NCI-H2107 (cell line): ENCODE data around the gene CRYBA2.

Source experiments
- DNase-seq: peaks from one replicate; lab custom pipeline; 2025; lab: John Stamatoyannopoulos, UW

CRYBA2 gene, protein sequence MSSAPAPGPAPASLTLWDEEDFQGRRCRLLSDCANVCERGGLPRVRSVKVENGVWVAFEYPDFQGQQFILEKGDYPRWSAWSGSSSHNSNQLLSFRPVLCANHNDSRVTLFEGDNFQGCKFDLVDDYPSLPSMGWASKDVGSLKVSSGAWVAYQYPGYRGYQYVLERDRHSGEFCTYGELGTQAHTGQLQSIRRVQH

DNA sequence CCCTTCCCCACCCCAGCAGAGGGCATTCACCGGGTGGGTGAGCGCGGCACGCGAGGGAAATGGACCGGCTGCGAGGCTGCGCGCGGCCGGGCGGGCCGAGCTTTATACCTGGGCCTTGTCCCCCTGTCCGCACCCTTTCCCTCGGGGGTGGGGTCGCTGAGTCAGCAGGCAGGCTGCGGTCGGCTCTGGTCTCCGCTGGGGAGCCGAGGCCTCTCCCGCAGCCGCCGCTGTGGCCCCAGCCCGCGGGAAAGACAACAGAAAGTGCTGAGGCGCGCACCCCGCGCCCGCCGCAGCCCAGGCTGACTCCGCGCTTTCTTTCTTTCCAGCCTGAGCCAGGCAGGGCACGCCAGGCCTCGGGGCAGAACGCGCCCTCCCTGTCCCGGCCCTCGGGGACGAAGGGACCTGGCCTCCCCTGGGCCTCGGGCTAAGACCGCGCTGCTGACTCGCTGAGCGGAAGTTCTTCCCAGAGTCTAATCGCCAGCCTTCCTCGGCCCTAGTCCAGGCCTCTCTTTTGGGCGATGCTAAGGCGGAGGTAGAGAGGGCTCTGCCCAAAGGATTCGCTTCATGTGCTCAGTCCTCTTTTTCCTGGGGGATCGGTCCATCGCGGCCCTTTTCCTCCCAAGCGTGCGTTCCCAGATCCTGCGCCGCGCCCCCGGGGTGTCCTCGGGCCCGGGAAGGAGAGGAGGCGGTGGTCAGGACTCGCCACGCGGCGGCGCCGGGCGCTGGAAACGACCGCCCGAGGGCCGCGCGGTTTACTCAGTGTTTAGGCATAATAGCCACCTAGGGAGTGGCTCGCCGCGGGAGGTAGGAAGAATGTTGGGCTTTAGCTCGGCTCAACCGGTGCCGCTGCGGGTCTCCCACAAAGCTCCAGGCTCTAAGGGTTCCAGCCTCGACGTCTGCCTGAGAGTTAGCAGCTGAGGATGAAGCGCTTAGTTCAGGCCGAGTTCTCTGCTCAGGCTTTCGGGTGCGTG is at the start of gene CRYBA2:
Gene CRYBA2, minus strand, starts transcription at position 78 of the 971 bp plus-strand sequence. CDS start 246 bp downstream, outside the sequence.
- no peak for DNase-seq

DNA sequence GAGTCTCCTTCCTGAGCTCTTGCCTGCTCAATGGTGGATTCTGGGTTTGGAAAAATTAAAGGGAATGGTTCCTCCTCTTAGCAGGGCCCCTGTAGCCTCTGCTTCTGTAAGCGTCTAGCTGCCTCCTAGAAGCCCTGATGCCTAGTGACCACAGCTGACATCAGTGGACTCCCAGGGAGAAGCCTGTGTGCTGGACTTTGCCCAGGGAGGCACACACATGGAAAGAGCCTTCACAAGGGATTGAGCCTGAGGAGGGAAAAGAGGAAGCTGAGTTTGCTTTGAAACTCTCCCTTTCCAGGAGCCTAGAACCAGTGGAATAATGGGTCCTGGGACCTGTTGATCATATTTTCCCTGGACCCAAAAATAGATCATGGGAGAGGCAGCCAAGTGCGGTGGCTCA is 49.5 kb upstream of the CRYBA2 start:
- no peak for DNase-seq

DNA sequence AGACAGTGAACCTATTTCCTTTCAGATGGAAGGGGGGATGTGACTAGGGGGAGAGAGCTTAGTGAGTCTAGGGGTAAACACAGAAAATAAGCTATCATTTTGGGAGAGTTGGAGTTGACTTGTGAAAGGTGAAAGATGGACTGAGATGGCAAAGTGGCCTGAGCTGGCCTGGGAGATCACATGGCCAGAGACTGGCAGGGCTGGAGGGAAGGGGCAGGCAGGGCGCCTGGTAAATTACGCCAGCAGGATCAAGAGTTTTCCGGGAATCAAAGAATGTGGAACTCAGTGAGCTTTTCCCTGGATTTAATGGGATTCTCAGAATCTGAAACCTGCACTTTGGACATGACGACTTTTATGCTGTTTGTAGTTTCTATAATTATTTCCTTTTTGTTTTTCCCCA is 48.9 kb upstream of the CRYBA2 start:
- no peak for DNase-seq

DNA sequence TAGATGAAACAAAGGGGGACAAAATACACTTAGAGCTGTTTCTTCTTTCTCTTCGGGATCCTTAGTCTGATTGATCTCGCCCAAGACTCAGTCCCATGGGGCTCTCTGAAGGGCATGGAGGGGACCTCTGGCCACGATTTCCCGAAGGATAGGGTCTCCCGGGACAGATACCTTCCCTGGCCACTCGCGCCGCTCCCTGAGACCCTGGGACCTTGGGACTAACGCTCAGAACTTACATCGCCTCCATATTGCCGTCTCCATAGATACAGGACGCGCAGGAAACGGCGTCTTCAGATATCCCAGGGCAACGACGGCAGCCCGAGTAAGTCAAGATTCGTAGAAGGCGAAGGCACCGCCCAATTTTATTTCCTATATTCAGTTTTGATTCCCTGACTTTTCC is 48.0 kb upstream of the CRYBA2 start, which contains the start of gene CFAP65:
Gene CFAP65, minus strand, starts transcription at position 265 of the 400 bp plus-strand sequence. CDS start 2,468 bp downstream, outside the sequence.
- DNase-seq, result no peak

DNA sequence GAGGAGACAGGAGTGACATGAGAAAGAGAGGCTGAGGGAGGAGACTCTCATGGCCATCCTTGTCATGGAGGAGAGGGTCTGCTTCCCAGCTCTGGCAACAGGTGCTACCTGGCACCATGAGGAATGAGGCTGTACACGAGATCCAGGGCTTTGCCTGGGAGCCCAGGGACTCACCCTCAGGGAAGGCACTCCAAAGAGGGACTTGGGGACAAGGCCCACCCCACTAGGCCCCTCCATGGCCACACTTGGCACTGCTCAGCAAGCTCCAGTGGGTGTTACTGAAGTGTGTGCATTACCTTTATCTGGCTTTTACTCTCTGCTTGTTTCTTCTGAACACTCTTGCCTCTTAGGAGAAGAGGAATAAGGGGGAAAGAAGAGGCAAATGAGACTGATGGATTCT is 45.4 kb upstream of the CRYBA2 start:
- no peak for DNase-seq

DNA sequence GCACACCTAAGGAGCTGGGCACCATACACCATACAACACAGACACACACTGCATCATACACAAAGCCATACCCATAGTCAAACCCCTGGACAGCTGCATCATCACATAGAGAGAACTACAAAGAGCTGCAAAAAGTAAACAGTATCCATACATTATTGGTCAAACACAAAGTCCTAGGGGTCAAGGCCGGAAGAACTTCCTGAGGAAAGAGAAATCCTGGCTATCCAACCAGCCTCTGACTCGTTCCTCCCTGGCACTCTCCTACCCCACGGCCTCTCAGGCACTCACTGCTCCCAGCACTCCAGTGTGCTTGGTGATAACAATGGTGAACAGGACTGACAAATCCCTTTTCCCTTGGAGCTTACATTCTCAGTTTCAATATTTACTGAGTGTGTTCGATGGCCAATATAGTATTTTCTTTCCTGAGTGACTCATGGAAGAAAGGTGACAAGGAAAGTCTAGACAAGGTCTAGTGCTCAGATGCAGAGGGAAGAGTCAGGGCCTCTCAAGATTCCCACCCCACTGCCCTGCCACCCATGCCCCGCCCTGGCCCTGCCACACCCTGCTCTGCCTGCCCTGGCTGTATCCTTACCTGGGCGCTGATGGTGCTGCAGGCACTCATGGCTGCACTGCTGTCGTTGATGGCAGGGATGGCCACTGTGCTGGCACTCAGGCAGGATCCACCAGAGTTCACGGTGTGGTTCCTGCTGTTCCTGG is 44.7 kb upstream of the CRYBA2 start:
- no peak for DNase-seq

DNA sequence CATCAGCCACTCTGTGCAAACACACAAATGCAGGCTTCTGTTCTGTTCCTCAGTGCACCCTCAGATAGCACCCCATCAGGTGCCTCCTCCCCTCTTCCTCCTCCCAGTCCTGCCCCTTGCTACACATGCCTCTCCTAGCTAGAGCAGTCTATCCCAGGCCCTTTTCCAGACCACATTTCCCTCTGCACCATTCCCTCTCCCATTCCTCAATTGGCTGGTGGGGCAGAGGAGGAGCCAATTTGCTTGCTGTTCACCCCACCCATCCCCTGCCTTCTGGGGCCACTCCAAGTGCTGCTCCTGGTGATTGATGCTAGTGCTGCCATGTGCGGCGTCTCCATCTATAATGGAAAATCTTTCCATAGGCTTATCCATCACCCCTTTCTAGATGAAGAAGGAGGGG is 42.7 kb upstream of the CRYBA2 start:
- DNase-seq, result no peak

DNA sequence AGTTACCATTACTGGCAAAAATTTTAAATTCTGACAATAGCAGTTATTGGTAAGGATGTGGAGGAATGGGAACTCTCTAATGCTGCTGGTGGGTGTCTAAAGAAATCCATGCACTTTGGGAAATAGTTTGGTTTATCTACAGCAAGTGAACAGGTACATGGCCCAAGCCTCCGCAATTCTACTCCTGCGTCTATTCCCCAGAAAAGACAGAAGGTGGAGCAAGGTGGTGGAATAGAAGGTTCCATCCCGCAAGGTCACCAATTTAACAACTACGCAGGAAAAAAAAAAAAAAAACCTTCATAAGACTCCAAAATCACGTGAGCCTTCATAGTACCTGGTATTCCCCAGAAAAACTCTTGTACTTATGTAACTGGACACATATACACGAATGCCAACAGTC is 41.6 kb upstream of the CRYBA2 start:
- no peak for DNase-seq

DNA sequence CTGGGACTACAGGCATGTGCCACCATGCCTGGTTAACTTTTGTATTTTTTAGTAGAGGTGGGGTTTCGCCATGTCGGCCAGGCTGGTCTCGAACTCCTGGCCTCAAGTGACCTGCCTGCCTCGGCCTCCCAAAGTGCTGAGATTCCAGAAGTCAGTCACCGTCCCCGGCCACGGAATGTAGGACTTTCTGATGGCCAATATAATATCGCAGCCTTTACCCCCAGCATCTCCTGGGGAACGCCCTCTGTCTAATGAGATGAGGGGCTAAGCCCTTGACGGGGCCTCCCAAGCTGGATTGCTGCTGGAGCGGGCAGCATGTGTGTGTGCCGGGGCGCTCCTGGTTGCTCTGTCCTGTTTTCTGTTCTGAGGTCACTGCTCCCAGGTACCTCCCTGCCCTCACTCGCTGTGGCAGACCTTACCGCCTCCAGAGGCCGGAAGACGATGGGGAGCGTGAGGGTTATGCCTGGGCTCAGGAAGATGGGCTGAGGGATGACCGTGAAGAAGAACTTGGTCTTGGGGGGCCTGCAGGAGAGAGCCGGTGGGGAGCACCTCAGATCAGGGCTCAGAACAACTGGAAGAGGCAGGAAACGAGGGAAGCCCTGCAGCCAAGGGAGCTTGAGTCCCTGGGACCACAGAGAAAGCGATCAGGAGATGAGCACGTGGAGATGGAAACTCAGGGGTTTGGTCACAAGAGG is 39.0 kb upstream of the CRYBA2 start:
- DNase-seq, result no peak

DNA sequence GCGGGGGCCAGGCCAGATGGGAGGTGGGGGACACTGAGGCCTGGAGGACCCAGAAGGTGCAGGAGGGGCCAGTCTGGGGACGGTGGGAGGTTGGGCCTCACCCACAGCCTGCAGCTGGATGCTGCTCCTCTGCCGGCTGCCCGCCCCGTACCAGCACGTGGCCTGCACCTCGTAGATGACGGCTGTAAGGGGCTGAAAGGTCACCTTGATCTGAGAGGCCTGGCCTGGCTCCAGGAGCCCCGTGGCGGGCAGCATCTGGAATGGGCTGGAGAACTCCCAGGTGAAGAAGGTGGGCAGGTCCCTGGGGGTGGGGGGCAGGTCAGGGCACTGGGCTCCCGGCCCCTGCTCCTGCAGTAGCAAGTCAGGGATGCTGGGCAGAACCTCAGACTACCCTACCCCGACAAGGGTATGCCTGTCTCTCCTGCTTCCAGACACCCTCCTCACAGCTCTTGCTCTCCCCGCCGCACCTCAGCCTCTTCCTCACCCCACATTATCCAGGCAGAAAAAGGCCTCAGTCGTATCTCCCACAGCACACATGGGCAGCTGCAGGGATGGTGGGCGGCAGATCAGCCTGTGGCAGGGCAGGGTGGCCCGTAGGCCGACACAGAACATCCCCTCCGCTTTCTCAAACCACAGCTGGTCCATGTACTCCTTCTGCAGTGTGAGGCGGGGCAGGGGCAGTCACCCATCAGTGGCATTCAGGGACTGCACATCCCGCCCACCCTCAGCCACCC is 38.0 kb upstream of the CRYBA2 start:
- DNase-seq, result no peak

DNA sequence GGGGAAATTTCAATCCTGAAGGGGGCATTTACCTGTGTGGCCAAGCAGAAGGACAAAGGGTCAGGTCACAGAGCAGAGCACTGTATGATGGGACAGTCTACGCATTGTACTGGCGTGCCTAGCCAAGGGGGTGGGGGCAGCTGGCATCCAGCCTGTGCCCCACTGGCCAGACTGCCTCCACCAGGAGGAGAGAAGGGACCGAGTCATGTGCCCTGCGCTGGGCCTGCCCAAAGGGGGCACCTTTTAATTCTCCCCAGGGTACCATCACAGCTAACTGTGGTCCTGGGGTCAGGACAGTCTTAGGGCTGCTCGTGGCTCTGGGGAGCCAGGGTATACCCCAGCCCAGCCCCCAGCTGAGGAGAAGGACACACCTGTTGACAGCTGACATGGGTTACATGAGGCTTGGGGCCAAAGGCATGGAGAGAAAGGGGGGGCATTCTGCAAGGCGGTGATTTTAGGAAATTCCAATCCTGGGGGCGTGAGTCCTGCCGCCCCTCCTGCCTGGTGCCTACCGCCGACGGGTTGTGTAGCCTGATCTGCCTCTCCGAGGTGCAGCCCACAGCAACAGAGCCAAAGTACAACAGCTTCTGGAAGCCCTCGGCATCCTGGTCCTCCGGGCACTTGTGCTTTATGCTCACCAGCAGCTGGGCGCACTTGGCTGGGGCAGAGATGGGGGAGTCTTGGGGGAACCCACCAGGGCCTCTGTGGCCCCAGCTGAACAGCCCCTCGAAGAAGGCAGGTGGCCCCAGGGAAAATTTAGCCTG is 37.1 kb upstream of the CRYBA2 start:
- no peak for DNase-seq

DNA sequence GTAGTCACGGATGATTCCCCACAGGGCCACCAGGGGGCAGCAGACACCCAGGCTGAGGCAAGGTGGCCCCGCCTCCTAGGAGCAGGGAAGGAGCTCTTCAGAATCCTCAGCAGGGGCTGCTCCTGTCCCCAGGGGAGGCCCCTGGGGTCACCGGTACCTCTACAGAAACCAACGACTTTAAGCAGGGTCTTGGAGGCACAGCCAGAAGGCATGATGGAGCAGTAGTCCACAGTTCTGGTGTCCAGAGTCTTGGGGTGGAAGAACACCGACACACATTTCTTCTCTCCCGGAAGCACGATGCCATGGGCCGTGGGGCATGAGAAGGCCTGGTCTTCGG is 36.6 kb upstream of the CRYBA2 start:
- DNase-seq, result peak; percentile 40

DNA sequence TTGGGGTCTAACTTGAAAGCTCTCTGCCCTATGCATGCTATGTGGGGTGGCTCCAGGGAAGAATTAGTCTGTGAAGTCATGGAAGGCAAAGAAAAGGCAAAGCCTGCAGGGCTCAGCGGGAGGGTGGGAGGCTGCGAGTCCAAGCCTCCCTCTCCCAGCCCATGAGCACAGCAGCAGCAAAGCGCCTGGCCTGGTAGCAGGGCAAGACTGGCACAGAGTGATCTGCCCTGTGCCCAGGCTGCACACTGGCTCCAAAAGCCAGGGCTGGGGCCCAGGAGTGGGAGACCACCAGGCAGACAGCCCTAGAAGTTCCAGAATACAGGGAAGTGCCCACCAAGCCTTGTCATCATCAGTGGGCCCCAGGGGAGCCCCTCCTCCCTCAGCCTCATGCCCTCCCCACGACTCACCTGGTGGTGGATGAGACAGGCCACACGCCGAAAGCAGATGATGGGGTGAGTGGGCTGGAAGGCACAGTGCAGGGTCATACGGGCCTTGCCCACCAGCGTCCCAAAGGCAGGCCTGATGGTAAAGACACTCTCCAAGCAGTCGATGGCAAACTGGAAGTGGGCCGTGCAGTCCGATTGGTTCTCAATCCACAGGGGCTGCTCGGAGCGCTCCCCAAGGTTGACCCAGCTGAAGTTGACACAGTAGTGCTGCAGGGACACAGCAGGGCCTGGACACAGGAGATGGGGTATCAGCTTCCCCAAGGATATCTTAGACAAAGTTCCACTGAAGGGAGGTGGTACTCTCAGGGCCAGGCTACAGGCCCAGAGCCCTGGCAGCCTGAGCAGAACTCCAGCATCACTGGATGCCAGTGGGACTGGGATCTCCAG is 36.0 kb upstream of the CRYBA2 start:
- no peak for DNase-seq

DNA sequence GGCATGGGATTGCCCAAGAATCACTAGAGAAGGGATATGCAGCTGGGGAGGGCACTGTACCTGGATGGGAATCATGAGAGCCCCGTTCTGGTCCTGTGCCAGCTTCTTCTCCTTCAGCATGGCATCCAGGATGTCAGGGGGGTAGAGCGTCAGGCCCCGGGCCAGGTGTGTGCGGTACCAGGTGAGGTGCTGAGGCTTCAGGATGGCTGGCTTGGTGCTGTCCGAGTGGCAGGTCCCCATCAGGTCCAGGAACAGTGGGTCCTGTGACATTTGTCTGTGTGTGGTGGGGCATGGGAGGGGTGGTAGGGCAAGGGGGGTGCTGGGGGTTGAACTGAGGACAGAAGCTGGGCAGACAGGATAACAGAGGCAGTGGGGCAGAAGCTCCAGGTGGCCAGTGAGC is 34.9 kb upstream of the CRYBA2 start:
- no peak for DNase-seq

DNA sequence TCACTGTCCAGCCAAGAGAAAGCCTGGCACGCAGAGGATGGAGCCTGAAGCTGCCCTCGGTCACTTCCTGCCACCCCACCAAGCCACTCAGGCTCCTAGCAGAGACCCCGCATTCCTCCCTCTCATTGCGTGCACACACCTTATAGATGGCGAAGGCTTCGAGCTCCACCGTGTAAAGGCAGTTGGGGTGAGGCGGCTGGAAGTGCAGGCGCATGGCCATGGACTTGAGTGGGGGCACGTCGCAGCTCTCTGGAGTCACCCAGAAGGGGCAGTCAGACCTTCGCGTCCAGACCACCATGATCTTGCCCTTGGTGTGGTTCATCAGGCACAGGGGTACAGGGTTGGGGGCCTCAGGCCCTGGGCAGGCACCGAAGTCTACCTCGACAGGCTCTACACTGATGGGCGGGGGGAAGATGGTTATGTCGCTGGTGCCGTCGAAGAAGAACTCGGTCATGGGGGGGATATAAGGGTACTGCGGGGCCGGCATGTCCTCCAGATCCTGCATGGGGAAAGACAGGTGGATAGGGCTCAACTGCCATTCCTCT is 34.4 kb upstream of the CRYBA2 start:
- no peak for DNase-seq

DNA sequence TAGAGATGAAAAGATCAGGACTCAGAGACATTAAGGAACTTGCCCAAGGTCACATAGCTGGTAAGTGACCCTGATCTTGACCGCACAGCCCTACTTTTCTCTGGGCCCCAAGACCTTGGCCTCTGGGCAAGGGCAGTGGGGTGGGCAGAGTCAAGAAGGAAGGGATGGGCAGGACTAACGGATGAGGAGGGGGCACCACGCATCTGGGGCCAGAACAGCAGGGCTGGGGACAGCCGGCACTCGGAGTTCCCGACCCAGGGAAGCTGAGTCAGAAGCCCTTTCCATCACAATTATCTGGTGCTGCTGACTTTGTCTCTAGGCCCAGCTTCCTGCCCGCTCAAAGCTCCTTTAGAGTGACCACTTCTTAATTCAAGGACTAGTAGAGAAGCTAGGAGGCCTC is 33.7 kb upstream of the CRYBA2 start:
- DNase-seq, result no peak

DNA sequence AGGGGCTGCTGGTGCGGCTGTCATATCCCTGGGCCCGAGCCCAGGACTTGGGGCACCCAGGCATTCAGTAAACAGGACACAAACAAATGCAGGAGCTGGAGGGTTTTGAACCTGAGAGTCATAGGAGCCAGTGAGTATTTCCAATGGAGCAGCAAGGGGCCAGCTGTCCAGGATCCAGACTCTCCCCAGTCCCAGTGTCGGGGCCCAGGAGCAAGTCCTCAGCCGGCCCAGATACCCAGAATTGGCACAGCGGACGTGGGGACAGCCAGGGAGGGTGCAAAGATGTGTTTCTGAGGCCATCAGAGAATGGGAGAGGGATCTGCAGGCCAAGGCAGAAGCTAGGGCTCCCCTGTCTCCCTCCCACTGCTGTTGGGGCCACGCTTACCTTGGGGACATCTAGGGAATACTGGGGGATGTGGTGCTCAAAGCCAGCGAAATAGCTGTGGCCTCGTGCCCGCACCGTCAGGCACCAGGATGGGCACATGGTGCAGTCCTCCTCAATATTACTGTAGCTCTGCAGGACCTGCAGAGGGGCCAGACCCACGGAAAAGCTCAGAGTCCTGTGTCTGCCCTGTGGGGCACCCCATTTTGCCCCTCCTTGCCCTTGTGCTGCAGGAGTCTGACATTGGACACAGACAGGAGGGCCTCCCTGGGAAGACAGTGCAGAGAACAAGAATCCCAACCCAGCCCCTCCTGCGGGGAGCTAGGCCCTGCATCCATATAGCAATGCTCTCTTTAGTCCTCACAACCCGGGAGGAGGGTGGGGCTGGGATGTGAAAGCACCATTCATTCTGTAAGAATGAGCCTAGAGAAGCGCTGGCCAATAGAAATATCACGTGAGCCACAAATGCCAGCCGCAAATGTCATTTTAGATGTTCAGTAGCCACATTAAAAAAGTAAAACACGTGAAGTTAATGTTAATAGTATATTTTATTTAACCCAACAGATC is 32.7 kb upstream of the CRYBA2 start:
- no peak for DNase-seq

DNA sequence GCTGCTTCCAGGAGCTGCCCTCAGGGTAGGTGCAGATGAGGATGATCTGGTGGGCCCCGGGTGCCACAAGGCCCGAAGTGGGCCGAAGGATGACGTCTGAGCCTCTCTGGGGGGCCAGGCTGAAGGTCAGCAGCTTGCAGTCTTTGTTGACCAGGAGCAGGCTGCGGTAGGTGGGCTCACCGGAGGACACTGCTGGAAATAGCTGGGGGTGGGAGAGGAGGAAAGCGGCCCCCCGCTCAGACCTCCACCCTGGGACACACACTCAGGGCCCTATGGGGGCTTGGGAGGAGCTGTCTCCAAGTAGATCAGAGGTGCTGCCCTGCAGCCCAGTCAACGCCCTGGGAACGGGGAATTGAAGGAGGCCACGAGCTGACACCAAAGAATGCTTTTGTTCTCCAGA is 30.8 kb upstream of the CRYBA2 start:
- DNase-seq, result no peak
